Measurements from ENCODE around the gene GFY. TPM values are rescaled to one million over a fixed set of nuclear protein-coding genes. Genes with fewer than 3 reads are reported as not detected.

GFY gene
- total and polyA plus RNA-seq, 9 of the 15 experiments (the other 6 are each of a cell fraction or from before 2014, with no cell fraction given), result 0.06 to 0.40 (median 0.19) TPM; not detected in 3

DNA sequence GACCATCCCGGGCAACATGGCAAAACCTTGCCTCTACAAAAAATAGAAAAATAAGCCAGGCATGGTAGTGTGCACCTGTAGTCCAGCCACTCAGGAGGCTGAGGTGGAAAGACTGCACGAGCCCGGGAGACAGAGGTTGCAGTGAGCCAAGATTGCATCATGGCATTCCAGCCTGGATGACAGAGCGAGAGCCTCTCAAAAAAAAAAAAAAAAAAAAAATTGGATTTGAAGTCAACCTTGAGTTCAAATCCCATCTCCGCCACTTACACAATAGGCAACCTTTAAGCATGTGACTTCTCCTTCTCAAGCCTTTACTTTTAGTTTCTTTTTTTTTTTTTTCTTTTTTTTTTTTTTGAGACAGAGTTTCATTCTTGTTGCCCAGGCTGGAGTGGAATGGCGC, 25.2 kb upstream of the GFY start (continued):
- TF ChIP-seq, protein P1, sequence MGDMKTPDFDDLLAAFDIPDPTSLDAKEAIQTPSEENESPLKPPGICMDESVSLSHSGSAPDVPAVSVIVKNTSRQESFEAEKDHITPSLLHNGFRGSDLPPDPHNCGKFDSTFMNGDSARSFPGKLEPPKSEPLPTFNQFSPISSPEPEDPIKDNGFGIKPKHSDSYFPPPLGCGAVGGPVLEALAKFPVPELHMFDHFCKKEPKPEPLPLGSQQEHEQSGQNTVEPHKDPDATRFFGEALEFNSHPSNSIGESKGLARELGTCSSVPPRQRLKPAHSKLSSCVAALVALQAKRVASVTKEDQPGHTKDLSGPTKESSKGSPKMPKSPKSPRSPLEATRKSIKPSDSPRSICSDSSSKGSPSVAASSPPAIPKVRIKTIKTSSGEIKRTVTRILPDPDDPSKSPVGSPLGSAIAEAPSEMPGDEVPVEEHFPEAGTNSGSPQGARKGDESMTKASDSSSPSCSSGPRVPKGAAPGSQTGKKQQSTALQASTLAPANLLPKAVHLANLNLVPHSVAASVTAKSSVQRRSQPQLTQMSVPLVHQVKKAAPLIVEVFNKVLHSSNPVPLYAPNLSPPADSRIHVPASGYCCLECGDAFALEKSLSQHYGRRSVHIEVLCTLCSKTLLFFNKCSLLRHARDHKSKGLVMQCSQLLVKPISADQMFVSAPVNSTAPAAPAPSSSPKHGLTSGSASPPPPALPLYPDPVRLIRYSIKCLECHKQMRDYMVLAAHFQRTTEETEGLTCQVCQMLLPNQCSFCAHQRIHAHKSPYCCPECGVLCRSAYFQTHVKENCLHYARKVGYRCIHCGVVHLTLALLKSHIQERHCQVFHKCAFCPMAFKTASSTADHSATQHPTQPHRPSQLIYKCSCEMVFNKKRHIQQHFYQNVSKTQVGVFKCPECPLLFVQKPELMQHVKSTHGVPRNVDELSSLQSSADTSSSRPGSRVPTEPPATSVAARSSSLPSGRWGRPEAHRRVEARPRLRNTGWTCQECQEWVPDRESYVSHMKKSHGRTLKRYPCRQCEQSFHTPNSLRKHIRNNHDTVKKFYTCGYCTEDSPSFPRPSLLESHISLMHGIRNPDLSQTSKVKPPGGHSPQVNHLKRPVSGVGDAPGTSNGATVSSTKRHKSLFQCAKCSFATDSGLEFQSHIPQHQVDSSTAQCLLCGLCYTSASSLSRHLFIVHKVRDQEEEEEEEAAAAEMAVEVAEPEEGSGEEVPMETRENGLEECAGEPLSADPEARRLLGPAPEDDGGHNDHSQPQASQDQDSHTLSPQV (IDR thresholded peaks at IDR 0.05), result no peak
- TF ChIP-seq CEBPG (CRISPR knock-in tag; IDR thresholded peaks at IDR 0.05), result no peak; the same call in 1 of the 2 replicates
- TF ChIP-seq CEBPG (tag; conservative IDR thresholded peaks at IDR 0.05 in 1 of 2, IDR thresholded peaks at IDR 0.05 in 1 of 2), result peak; percentile 23 to 59; a peak in 2 of 4 replicates

DNA sequence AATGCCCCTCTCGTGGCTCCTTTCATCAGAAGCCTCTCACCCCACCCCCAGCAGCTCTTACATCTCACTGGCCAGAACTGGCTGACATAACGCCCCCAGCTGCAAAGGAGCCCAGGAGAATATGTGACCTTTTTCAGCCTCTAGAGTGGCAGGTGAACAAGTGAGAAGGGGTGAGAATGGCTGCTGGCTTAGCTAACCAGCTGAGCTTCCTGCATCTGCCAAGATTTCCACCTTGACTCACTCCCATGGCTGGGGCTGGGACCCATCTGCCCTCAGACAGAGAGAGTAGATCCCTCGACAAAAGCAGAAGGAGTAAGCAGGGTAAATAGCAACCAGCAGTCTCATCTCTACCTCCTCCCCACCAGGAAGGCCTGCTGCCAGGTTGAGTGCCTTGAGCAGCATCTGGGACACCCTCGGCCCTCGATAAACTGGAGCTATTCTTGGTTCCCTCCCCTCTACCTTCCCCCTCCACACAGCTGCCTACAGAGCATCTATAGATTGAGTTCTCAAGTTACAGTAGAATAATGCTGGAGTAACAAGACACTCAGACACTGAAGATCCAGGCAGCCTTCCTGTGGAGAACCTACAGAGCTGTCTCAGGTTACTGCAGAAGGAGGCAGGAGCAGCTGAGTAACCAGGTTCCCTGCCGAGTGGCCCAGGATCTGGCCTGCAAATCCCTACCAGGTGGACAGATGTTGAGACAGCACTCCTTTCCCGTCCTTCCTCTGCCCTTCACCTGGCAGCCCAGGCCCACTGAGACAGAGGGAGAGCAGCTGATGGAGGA, 21.6 kb upstream of the GFY start:
- peak; percentile 76 for ATAC-seq
- peaks cover 19 to 21% of the 10 kb centered on the region in 2 experiments for H3K4me1 ChIP-seq (replicated peaks in 1 of 2; ENCODE audit: control insufficient read depth in 2 of 2, insufficient read depth in 2 of 2, low read length in 2 of 2)
- BruUV-seq (replicated peaks), result no TSS peak
- peak in 1 of 4 experiments; percentile 61 for DNase-seq (ENCODE audit: extremely low read depth in 1 of 4, low spot score in 3 of 4)
- H3K36me3 ChIP-seq (ENCODE audit: control insufficient read depth, insufficient read depth, low read length), result no peaks in the 10 kb centered on the region
- no peaks in the 10 kb centered on the region for H4K20me1 ChIP-seq (replicated peaks; ENCODE audit: control insufficient read depth, insufficient read depth, low read length)
- CTCF ChIA-PET (ENCODE audit: low intra/inter-chr PET ratio), result no interaction called here
- H3K9ac ChIP-seq (ENCODE audit: insufficient read depth in 1 of 2, low read depth in 2 of 2, low read length in 2 of 2), result peak overlapping the region in 1 of 2 experiments; percentile 49; a peak in 1 of 4 replicates
- H2AFZ ChIP-seq (ENCODE audit: low read depth, low read length), result peak overlapping the region; percentile 75
- in situ Hi-C loops (cut with MboI), result no loop called here
- H3K9me3 ChIP-seq (replicated peaks; ENCODE audit: control insufficient read depth, insufficient read depth, low read depth, low read length), result no peaks in the 10 kb centered on the region
- WGBS (ENCODE audit: insufficient coverage, low coverage, missing lambda C conversion rate), result 19% methylated on average over 7 of the region's 7 CpGs
- no peaks in the 10 kb centered on the region for H3K79me2 ChIP-seq (ENCODE audit: control insufficient read depth, insufficient read depth, low read length)
- no peak overlapping the region for H3K4me3 ChIP-seq
- no peaks in the 10 kb centered on the region for H3K9me1 ChIP-seq (ENCODE audit: control insufficient read depth, insufficient read depth, low read length)
- FAIRE-seq, result peak; percentile 77
- intact Hi-C loops (cut with micrococcal nuclease), result no loop called here
- POLR2A ChIA-PET, result interaction anchor here (0.5 to 1.6 kb wide), 5 partner anchors 10 to 102 kb away, joined by 3 to 5 read pairs (median 3); no protein-coding TSS in a partner anchor
- H3K27ac ChIP-seq (ENCODE audit: extremely low read depth, low read depth, low read length), result 0 out of 3 replicates have a peak overlapping the region, but pooled peaks have one; percentile 29
- 0 out of 2 replicates have a peak overlapping the region, but pooled peaks have one; percentile 1 for H3K4me2 ChIP-seq (ENCODE audit: insufficient read depth, low read length)
- no peaks in the 10 kb centered on the region for H3K27me3 ChIP-seq (ENCODE audit: control insufficient read depth in 2 of 2, insufficient read depth in 2 of 2, low read length in 2 of 2)
- TF ChIP-seq, protein P2, sequence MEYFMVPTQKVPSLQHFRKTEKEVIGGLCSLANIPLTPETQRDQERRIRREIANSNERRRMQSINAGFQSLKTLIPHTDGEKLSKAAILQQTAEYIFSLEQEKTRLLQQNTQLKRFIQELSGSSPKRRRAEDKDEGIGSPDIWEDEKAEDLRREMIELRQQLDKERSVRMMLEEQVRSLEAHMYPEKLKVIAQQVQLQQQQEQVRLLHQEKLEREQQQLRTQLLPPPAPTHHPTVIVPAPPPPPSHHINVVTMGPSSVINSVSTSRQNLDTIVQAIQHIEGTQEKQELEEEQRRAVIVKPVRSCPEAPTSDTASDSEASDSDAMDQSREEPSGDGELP (CRISPR knock-in tag; IDR thresholded peaks at IDR 0.05; ENCODE audit: borderline replicate concordance), result peak; percentile 62; the same call in 1 of the 2 replicates
- peak; percentile 28 for TF ChIP-seq RBBP5 (IDR thresholded peaks at IDR 0.05; ENCODE audit: borderline replicate concordance, insufficient read depth, low read length, poor library complexity, severe bottlenecking)
- no peak for TF ChIP-seq ZNF696 (CRISPR knock-in tag; conservative IDR thresholded peaks at IDR 0.05)
- peak in 1 of 2 experiments; percentile 46; a peak in 1 of 4 replicates for TF ChIP-seq FOXA3 (CRISPR knock-in tag; conservative IDR thresholded peaks at IDR 0.05 in 1 of 2, IDR thresholded peaks at IDR 0.05 in 1 of 2)
- peak; percentile 26; the same call in 1 of the 2 replicates for TF ChIP-seq CBFA2T2 (conservative IDR thresholded peaks at IDR 0.05)
- TF ChIP-seq SREBF1 (IDR thresholded peaks at IDR 0.05; ENCODE audit: borderline replicate concordance, low read depth, low read length), result no peak
- TF ChIP-seq ARID1B (IDR thresholded peaks at IDR 0.05), result 0 out of 2 replicates have a peak, but pooled peaks have one; percentile 19
- TF ChIP-seq CTBP1 (IDR thresholded peaks at IDR 0.05; ENCODE audit: borderline replicate concordance), result 0 out of 2 replicates have a peak, but pooled peaks have one; percentile 41
- TF ChIP-seq, protein P3, sequence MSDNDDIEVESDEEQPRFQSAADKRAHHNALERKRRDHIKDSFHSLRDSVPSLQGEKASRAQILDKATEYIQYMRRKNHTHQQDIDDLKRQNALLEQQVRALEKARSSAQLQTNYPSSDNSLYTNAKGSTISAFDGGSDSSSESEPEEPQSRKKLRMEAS (CRISPR knock-in tag; IDR thresholded peaks at IDR 0.05), result peak; percentile 41; the same call in 1 of the 2 replicates
